GM12878 (cell line): Measurements from ENCODE around the gene PRKAG2. TPM values are rescaled to one million over a fixed set of nuclear protein-coding genes. Genes with fewer than 3 reads are reported as not detected.
"Not testable (repeated sequence)": the region's sequence is repeated elsewhere in the genome, so short reads cannot be mapped to it uniquely, and the experiment has no call there.

Experiments
- ATAC-seq: fragments of 200-7000 bp; cut with Tn5 transposase; 3 replicates; pipeline ENCODE4 v1.9.1; 2020; ENCODE audit warnings: mild to moderate bottlenecking, moderate library complexity
- BruUV-seq: library from RNA; stranded (reverse); fragments of 400-500 nt; replicated peaks from 2 replicates; lab custom pipeline; 2021; lab: Mats Ljungman, UMichigan
- CTCF ChIA-PET: fragments of 300-600 bp; sonication (Branson Sonifier 250); formaldehyde crosslinking; extraction: SDS; loops from one replicate; lab custom pipeline; 2021; ENCODE audit warnings: inconsistent platforms; lab: Yijun Ruan, JAX
- POLR2A ChIA-PET: fragments of 350-600 bp; formaldehyde crosslinking; extraction: SDS; loops from one replicate; lab custom pipeline; 2021; ENCODE audit warnings: inconsistent platforms; lab: Charles Lee
- RAD21 ChIA-PET: fragments of 300-600 bp; sonication (Branson Sonifier 250); formaldehyde crosslinking; loops from one replicate; lab custom pipeline; 2023; ENCODE audit warnings: antibody characterized with exemption; ENCODE audit not compliant: unreplicated experiment; lab: Charles Lee
- SMC1A ChIA-PET: fragments of 300-600 bp; sonication (Branson Sonifier 250); formaldehyde crosslinking; loops from one replicate; lab custom pipeline; 2023; ENCODE audit not compliant: unreplicated experiment, uncharacterized antibody; lab: Charles Lee
- DNase-seq: peaks from one replicate; pipeline ENCODE4 v3.0.0-alpha.2; 2011; ENCODE audit warnings: low read depth, low spot score
- FAIRE-seq: peaks from 3 replicates; lab custom pipeline; 2011; peaks lifted over from hg19 to GRCh38; lab: Jason Lieb, UNC
- H2AFZ ChIP-seq: 2 replicates; pipeline ENCODE4 v1.6.0; 2011; ENCODE audit warnings: low read depth, low read length, control low read depth; ENCODE audit not compliant: control insufficient read depth
- H3K27ac ChIP-seq: 2 replicates; pipeline ENCODE4 v1.5.1; 2011; ENCODE audit warnings: control low read depth; ENCODE audit not compliant: control insufficient read depth, insufficient read depth
- H3K27me3 ChIP-seq, 2 experiments: replicated peaks in 1 of 2; 2 replicates each; pipeline versions ENCODE4 v1.6.0 to v1.6.1; 2011; ENCODE audit warnings: low read length in 1 of 2; ENCODE audit not compliant: control insufficient read depth in 2 of 2, insufficient read depth in 2 of 2
- H3K36me3 ChIP-seq, 2 experiments: 2 replicates each; pipeline ENCODE4 v1.5.1; 2011; ENCODE audit warnings: low read length in 1 of 2; ENCODE audit not compliant: control insufficient read depth in 2 of 2, insufficient read depth in 2 of 2
- H3K4me1 ChIP-seq: 2 replicates; pipeline ENCODE4 v1.6.1; 2011; ENCODE audit warnings: mild to moderate bottlenecking, low read length, moderate library complexity, mixed read lengths; ENCODE audit not compliant: control insufficient read depth, insufficient read depth
- H3K4me2 ChIP-seq: 2 replicates; pipeline ENCODE4 v1.6.0; 2011; ENCODE audit warnings: control low read depth; ENCODE audit not compliant: control insufficient read depth, insufficient read depth
- H3K4me3 ChIP-seq: fragments of 200-600 bp; sonication (generic); 2 replicates; pipeline ENCODE4 v1.5.1; 2016
- H3K79me2 ChIP-seq: 2 replicates; pipeline ENCODE4 v1.6.0; 2011; ENCODE audit warnings: low read length; ENCODE audit not compliant: control insufficient read depth, insufficient read depth
- H3K9ac ChIP-seq: 2 replicates; pipeline ENCODE4 v1.8.0; 2011; ENCODE audit warnings: low read length, control low read depth, mixed read lengths; ENCODE audit not compliant: control insufficient read depth, insufficient read depth
- H3K9me3 ChIP-seq: replicated peaks from 3 replicates; pipeline ENCODE4 v1.5.1; 2011; ENCODE audit warnings: mild to moderate bottlenecking, low read length; ENCODE audit not compliant: control insufficient read depth, insufficient read depth
- H4K20me1 ChIP-seq: 2 replicates; pipeline ENCODE4 v1.6.0; 2011; ENCODE audit not compliant: control insufficient read depth, insufficient read depth
- CREB1 ChIP-seq: IDR thresholded peaks from 2 replicates; pipeline ENCODE4 v1.6.1; 2012; ENCODE audit warnings: low read depth, mild to moderate bottlenecking, inconsistent platforms
- EGR1 ChIP-seq, 2 experiments: IDR thresholded peaks; 1 replicate in 1 of 2; 2 replicates in 1 of 2; pipeline ENCODE4 v1.6.1; 2011 to 2012; ENCODE audit warnings: low read depth in 2 of 2, low read length in 2 of 2, borderline replicate concordance in 1 of 2, mild to moderate bottlenecking in 1 of 2, moderate library complexity in 1 of 2
- HDAC6 ChIP-seq: fragments of 200-600 bp; sonication (generic); IDR thresholded peaks from one replicate; pipeline ENCODE4 v1.8.0; 2017; ENCODE audit warnings: antibody characterized with exemption; ENCODE audit not compliant: unreplicated experiment
- POLR2AphosphoS2 ChIP-seq: IDR thresholded peaks from 2 replicates; pipeline ENCODE4 v1.6.1; 2011; ENCODE audit warnings: low read depth, mild to moderate bottlenecking, low read length, improper control_type of control experiment, moderate library complexity
- WGBS: methylation state at CpG from one replicate; pipeline ENCODE4 v1.1.6; 2016; ENCODE audit warnings: low lambda C conversion rate; ENCODE audit not compliant: insufficient replicate concordance, insufficient coverage; ENCODE audit errors: missing lambda C conversion rate; 5-methylcytosine and 5-hydroxymethylcytosine counted together
- in situ Hi-C: fragments of 300-500 bp; cut with MboI; formaldehyde crosslinking; loops from 9 replicates; pipeline ENCODE4 v1.14.3; 2018; ENCODE audit warnings: mixed read lengths
- intact Hi-C: fragments of 100-400 bp; cut with micrococcal nuclease; formaldehyde crosslinking; loops from one replicate; pipeline ENCODE4 v1.14.2; 2022; ENCODE audit not compliant: unreplicated experiment
- polyA plus RNA-seq, 11 experiments: library from polyadenylated mRNA; depleted of rRNA in 4 of 11; unstranded in 6 of 11; stranded (reverse) in 5 of 11; fragments of >200 nt; fragmentation: Nextera tagmentation in 4 of 11; fragmentation: Illumina TruSeq in 1 of 11; extraction: Ambion mirVana in 4 of 11; extraction: Trizol in 1 of 11; gene quantifications; 1 replicate in 1 of 11; 2 replicates in 10 of 11; pipeline versions ENCODE4 v1.2.1 to v1.2.3, GENCODE V29; 2011 to 2016; ENCODE audit warnings: inconsistent platforms in 2 of 11, missing spikeins in 2 of 11, low read depth in 1 of 11
- total RNA-seq, 4 experiments: library from RNA; depleted of rRNA in 3 of 4; stranded (reverse); fragments of >200 nt in 3 of 4; fragmentation: Illumina TruSeq in 1 of 4; extraction: Trizol in 1 of 4; gene quantifications; 2 replicates each; pipeline versions ENCODE4 v1.2.1 to v1.2.3, GENCODE V29; 2013 to 2021
- TF ChIP-seq, protein P1 (sequence below): IDR thresholded peaks from 2 replicates; pipeline ENCODE4 v1.6.1; 2011; ENCODE audit warnings: low read depth, low read length, improper control_type of control experiment, borderline replicate concordance
- TF ChIP-seq, protein P2 (sequence below): fragments of 450-650 bp; IDR thresholded peaks from 2 replicates; pipeline ENCODE4 v1.6.1; 2018; ENCODE audit warnings: mild to moderate bottlenecking, low read depth, moderate library complexity; ENCODE audit not compliant: partially characterized antibody
- TF ChIP-seq, protein P3 (sequence below): fragments of 450-650 bp; IDR thresholded peaks from 2 replicates; pipeline ENCODE4 v1.6.1; 2017; ENCODE audit warnings: borderline replicate concordance
- TF ChIP-seq, protein P4 (sequence below): fragments of 150-350 bp; IDR thresholded peaks from 2 replicates; pipeline ENCODE4 v1.6.1; 2014; ENCODE audit warnings: mild to moderate bottlenecking, low read depth, low read length
- TF ChIP-seq, protein P5 (sequence below): fragments of 450-650 bp; formaldehyde crosslinking; IDR thresholded peaks from 2 replicates; pipeline ENCODE4 v1.5.0; 2022; ENCODE audit warnings: mild to moderate bottlenecking, missing genetic modification characterization

Gene PRKAG2
- total and polyA plus RNA-seq, 10 of the 15 experiments (the other 5 are each of a cell fraction or from before 2014, with no cell fraction given) = 3.4 to 8.9 (median 6.8) TPM

DNA sequence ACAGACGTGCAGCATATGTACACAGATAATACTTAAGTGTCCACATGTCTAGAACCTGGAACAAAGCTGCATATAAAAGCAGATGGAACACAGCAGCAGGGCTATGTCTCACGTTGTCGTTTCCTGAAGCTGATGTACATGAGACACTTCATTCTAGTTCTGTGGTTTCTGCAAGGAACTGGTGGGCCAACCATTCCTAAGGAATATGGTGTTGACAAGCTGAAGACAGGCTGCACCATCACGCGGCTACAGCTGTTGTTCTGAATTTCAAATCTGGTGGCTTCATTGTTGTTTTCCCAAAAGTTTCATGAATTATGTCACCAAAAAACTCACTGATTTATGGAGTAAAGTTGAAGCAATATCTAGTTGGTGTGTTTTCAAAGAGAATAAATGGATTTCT, 33.7 kb downstream of the PRKAG2 start (continued):
- TF ChIP-seq, protein P1, sequence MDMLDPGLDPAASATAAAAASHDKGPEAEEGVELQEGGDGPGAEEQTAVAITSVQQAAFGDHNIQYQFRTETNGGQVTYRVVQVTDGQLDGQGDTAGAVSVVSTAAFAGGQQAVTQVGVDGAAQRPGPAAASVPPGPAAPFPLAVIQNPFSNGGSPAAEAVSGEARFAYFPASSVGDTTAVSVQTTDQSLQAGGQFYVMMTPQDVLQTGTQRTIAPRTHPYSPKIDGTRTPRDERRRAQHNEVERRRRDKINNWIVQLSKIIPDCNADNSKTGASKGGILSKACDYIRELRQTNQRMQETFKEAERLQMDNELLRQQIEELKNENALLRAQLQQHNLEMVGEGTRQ = no peak
- TF ChIP-seq, protein P2, sequence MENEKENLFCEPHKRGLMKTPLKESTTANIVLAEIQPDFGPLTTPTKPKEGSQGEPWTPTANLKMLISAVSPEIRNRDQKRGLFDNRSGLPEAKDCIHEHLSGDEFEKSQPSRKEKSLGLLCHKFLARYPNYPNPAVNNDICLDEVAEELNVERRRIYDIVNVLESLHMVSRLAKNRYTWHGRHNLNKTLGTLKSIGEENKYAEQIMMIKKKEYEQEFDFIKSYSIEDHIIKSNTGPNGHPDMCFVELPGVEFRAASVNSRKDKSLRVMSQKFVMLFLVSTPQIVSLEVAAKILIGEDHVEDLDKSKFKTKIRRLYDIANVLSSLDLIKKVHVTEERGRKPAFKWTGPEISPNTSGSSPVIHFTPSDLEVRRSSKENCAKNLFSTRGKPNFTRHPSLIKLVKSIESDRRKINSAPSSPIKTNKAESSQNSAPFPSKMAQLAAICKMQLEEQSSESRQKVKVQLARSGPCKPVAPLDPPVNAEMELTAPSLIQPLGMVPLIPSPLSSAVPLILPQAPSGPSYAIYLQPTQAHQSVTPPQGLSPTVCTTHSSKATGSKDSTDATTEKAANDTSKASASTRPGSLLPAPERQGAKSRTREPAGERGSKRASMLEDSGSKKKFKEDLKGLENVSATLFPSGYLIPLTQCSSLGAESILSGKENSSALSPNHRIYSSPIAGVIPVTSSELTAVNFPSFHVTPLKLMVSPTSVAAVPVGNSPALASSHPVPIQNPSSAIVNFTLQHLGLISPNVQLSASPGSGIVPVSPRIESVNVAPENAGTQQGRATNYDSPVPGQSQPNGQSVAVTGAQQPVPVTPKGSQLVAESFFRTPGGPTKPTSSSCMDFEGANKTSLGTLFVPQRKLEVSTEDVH = no peak
- TF ChIP-seq EGR1 (IDR thresholded peaks at IDR 0.05; ENCODE audit: borderline replicate concordance in 1 of 2, low read depth in 2 of 2, low read length in 2 of 2) (no peak), POLR2AphosphoS2 (no peak), CREB1 (no peak), HDAC6 (no peak)
- TF ChIP-seq, protein P3, sequence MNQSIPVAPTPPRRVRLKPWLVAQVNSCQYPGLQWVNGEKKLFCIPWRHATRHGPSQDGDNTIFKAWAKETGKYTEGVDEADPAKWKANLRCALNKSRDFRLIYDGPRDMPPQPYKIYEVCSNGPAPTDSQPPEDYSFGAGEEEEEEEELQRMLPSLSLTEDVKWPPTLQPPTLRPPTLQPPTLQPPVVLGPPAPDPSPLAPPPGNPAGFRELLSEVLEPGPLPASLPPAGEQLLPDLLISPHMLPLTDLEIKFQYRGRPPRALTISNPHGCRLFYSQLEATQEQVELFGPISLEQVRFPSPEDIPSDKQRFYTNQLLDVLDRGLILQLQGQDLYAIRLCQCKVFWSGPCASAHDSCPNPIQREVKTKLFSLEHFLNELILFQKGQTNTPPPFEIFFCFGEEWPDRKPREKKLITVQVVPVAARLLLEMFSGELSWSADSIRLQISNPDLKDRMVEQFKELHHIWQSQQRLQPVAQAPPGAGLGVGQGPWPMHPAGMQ = no peak
- TF ChIP-seq, protein P4, sequence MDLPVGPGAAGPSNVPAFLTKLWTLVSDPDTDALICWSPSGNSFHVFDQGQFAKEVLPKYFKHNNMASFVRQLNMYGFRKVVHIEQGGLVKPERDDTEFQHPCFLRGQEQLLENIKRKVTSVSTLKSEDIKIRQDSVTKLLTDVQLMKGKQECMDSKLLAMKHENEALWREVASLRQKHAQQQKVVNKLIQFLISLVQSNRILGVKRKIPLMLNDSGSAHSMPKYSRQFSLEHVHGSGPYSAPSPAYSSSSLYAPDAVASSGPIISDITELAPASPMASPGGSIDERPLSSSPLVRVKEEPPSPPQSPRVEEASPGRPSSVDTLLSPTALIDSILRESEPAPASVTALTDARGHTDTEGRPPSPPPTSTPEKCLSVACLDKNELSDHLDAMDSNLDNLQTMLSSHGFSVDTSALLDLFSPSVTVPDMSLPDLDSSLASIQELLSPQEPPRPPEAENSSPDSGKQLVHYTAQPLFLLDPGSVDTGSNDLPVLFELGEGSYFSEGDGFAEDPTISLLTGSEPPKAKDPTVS = no peak
- TF ChIP-seq, protein P5, sequence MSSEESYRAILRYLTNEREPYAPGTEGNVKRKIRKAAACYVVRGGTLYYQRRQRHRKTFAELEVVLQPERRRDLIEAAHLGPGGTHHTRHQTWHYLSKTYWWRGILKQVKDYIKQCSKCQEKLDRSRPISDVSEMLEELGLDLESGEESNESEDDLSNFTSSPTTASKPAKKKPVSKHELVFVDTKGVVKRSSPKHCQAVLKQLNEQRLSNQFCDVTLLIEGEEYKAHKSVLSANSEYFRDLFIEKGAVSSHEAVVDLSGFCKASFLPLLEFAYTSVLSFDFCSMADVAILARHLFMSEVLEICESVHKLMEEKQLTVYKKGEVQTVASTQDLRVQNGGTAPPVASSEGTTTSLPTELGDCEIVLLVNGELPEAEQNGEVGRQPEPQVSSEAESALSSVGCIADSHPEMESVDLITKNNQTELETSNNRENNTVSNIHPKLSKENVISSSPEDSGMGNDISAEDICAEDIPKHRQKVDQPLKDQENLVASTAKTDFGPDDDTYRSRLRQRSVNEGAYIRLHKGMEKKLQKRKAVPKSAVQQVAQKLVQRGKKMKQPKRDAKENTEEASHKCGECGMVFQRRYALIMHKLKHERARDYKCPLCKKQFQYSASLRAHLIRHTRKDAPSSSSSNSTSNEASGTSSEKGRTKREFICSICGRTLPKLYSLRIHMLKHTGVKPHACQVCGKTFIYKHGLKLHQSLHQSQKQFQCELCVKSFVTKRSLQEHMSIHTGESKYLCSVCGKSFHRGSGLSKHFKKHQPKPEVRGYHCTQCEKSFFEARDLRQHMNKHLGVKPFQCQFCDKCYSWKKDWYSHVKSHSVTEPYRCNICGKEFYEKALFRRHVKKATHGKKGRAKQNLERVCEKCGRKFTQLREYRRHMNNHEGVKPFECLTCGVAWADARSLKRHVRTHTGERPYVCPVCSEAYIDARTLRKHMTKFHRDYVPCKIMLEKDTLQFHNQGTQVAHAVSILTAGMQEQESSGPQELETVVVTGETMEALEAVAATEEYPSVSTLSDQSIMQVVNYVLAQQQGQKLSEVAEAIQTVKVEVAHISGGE (CRISPR knock-in tag) = no peak

DNA sequence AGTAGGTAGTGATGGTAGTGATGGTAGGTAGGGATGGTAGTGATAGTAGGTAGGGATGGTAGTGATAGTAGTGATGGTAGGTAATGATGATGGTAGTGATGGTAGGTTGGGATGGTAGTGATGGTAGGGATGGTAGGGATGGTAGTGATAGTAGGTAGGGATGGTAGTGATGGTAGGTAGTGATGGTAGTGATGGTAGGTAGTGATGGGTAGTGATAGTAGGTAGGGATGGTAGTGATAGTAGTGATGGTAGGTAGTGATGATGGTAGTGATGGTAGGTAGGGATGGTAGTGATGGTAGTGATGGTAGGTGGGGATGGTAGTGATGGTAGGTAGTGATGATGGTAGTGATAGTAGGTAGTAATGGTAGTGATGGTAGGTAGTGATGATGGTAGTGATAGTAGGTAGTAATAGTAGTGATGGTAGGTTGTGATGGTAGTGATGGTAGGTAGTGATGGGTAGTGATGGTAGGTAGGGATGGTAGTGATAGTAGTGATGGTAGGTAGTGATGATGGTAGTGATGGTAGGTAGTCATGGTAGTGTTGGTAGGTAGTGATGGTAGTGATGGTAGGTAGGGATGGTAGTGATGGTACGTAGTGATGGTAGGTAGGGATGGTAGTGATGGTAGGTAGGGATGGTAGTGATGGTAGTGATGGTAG, 35.4 kb downstream of the PRKAG2 start:
- H4K20me1 ChIP-seq, ATAC-seq, H3K36me3 ChIP-seq, intact Hi-C loops, H3K79me2 ChIP-seq, SMC1A ChIA-PET, H3K4me1 ChIP-seq, H2AFZ ChIP-seq, CTCF ChIA-PET, H3K9me3 ChIP-seq, H3K4me2 ChIP-seq, H3K4me3 ChIP-seq, in situ Hi-C loops, FAIRE-seq, H3K9ac ChIP-seq, H3K27me3 ChIP-seq, BruUV-seq, RAD21 ChIA-PET, H3K27ac ChIP-seq, DNase-seq, POLR2A ChIA-PET: not testable (repeated sequence)
- WGBS = 100% methylated on average over 1 of the region's 1 CpG
